Ishikawa (cell line): ENCODE results near the gene CD300LG.

Source experiments
- CEBPB ChIP-seq: IDR thresholded peaks from 2 replicates; pipeline ENCODE4 v1.6.1; 2012
- CREB1 ChIP-seq: IDR thresholded peaks from 2 replicates; pipeline ENCODE4 v1.6.1; 2012; ENCODE audit warnings: low read depth
- EP300 ChIP-seq: IDR thresholded peaks from 2 replicates; pipeline ENCODE4 v1.6.1; 2012; ENCODE audit warnings: borderline replicate concordance
- FOXM1 ChIP-seq: IDR thresholded peaks from 2 replicates; pipeline ENCODE4 v1.6.1; 2012; ENCODE audit warnings: low read depth, borderline replicate concordance
- NFIC ChIP-seq: IDR thresholded peaks from 2 replicates; pipeline ENCODE4 v1.6.1; 2012
- RAD21 ChIP-seq: IDR thresholded peaks from 2 replicates; pipeline ENCODE4 v1.6.1; 2012; ENCODE audit warnings: low read depth
- TAF1 ChIP-seq: IDR thresholded peaks from 2 replicates; pipeline ENCODE4 v1.6.1; 2012; ENCODE audit warnings: low read depth, mild to moderate bottlenecking
- TCF12 ChIP-seq: IDR thresholded peaks from 2 replicates; pipeline ENCODE4 v1.6.1; 2012; ENCODE audit warnings: low read depth
- YY1 ChIP-seq: IDR thresholded peaks from 2 replicates; pipeline ENCODE4 v1.6.1; 2012; ENCODE audit warnings: low read depth
- ZBTB7A ChIP-seq: IDR thresholded peaks from 2 replicates; pipeline ENCODE4 v1.6.1; 2012; ENCODE audit warnings: low read depth
- TF ChIP-seq, protein P1 (sequence below): IDR thresholded peaks from 2 replicates; pipeline ENCODE4 v1.6.1; 2012; ENCODE audit warnings: low read depth, mild to moderate bottlenecking
- TF ChIP-seq, protein P2 (sequence below): IDR thresholded peaks from 2 replicates; pipeline ENCODE4 v1.6.1; 2012
- TF ChIP-seq, protein P3 (sequence below): IDR thresholded peaks from 2 replicates; pipeline ENCODE4 v1.6.1; 2012

DNA sequence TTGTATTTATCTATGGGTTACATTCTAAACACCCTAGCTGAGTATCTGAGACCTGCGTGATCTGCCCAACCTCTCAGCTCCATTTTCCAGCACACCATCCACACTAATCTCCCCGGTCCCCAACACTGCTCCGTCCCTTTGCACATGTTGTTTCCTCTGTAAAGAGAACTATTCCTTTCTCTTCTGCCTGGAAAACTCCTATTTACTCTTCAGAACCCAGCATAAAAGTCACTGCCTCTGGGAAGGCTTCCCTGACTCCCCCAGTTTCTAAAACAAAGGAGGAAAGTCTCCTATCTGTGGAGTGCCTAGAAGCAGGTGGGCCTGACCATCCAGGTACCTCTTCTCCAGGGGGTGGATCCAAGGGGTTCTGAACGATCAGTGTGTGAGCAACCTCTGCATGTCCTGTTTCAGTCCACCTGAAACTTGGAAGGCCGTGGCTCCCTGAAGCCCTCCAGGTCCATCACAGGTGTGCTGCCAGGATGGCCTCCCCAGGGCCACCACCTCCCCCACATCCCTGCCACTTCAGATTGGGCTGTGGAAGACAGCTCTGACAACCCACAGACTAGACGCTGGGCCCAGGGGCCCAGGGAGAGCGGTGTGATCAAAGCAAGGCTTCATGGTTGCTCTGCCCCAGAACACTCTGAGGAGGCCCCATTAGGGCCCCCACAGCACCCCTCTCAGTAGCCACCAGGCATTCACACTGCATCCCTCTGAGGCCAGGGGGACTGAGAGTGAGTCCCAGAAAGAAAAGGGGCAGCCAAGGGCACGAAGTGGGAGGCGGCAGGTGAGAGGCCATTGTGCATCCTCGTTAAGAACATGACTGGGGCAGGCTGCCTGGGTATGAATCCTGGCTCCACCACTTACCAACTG, 34.3 kb upstream of the CD300LG start:
- TF ChIP-seq EP300 (no peak), ZBTB7A (no peak), NFIC (no peak), RAD21 (no peak), TCF12 (no peak), CEBPB (no peak), CREB1 (no peak), TAF1 (no peak), FOXM1 (no peak), YY1 (no peak)
- TF ChIP-seq, protein P1, sequence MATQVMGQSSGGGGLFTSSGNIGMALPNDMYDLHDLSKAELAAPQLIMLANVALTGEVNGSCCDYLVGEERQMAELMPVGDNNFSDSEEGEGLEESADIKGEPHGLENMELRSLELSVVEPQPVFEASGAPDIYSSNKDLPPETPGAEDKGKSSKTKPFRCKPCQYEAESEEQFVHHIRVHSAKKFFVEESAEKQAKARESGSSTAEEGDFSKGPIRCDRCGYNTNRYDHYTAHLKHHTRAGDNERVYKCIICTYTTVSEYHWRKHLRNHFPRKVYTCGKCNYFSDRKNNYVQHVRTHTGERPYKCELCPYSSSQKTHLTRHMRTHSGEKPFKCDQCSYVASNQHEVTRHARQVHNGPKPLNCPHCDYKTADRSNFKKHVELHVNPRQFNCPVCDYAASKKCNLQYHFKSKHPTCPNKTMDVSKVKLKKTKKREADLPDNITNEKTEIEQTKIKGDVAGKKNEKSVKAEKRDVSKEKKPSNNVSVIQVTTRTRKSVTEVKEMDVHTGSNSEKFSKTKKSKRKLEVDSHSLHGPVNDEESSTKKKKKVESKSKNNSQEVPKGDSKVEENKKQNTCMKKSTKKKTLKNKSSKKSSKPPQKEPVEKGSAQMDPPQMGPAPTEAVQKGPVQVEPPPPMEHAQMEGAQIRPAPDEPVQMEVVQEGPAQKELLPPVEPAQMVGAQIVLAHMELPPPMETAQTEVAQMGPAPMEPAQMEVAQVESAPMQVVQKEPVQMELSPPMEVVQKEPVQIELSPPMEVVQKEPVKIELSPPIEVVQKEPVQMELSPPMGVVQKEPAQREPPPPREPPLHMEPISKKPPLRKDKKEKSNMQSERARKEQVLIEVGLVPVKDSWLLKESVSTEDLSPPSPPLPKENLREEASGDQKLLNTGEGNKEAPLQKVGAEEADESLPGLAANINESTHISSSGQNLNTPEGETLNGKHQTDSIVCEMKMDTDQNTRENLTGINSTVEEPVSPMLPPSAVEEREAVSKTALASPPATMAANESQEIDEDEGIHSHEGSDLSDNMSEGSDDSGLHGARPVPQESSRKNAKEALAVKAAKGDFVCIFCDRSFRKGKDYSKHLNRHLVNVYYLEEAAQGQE = no peak
- TF ChIP-seq, protein P2, sequence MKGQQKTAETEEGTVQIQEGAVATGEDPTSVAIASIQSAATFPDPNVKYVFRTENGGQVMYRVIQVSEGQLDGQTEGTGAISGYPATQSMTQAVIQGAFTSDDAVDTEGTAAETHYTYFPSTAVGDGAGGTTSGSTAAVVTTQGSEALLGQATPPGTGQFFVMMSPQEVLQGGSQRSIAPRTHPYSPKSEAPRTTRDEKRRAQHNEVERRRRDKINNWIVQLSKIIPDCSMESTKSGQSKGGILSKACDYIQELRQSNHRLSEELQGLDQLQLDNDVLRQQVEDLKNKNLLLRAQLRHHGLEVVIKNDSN = no peak
- TF ChIP-seq, protein P3, sequence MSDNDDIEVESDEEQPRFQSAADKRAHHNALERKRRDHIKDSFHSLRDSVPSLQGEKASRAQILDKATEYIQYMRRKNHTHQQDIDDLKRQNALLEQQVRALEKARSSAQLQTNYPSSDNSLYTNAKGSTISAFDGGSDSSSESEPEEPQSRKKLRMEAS = no peak
